Right cardiac atrium (tissue), 5 donors: Measurements from ENCODE around the gene TLR8. TPM values are rescaled to one million over a fixed set of nuclear protein-coding genes. Genes with fewer than 3 reads are reported as not detected.

Experiments used
- ATAC-seq, 2 donors: fragments of 200-7000 bp; cut with Tn5 transposase; one replicate each; pipeline versions ENCODE4 v1.8.0 to v1.9.1; 2020; ENCODE audit warnings: moderate library complexity in 2 of 2, mild to moderate bottlenecking in 1 of 2
- DNase-seq, 3 donors: peaks; one replicate each; pipeline ENCODE4 v3.0.0-alpha.2; 2020
- H3K27ac ChIP-seq: one replicate; pipeline ENCODE4 v1.5.1; 2013; ENCODE audit warnings: mild to moderate bottlenecking, low read length, control low read depth, moderate library complexity
- H3K27me3 ChIP-seq: one replicate; pipeline ENCODE4 v1.6.1; 2013; ENCODE audit not compliant: control insufficient read depth, insufficient read depth
- H3K4me1 ChIP-seq: one replicate; pipeline ENCODE4 v1.6.1; 2013; ENCODE audit warnings: low read length; ENCODE audit not compliant: control insufficient read depth, insufficient read depth
- H3K4me3 ChIP-seq: one replicate; pipeline ENCODE4 v1.5.1; 2013; ENCODE audit warnings: low read length, control low read depth
- H3K9me3 ChIP-seq: one replicate; pipeline ENCODE4 v1.6.1; 2013; ENCODE audit warnings: low read length; ENCODE audit not compliant: control insufficient read depth
- WGBS: extraction: QIAGEN DNeasy Blood & Tissue Kit; methylation state at CpG from one replicate; pipeline ENCODE4 v1.1.7; 2013; 5-methylcytosine and 5-hydroxymethylcytosine counted together
- intact Hi-C, 4 donors: fragments of 100-400 bp; cut with DNase I; formaldehyde crosslinking; loops; one replicate each; pipeline versions ENCODE4 v1.11.0 to v1.14.0; 2022 to 2023
- polyA plus RNA-seq: library from polyadenylated mRNA; stranded (reverse); fragments of 200-250 nt; gene quantifications from one replicate; pipeline ENCODE4 v1.2.3, GENCODE V29; 2013
- total RNA-seq, 4 donors: library from RNA; stranded (reverse); fragmentation: NEBNext Ultra II Directional; extraction: Animal tissue kit (Norgen Biotek cat#: 25700); gene quantifications; one replicate each; pipeline ENCODE4 v1.2.1, GENCODE V29; 2021
- donor health status: healthy with polysubstance abuse.
- donor health status: DM: no; HTN: yes; CAD: no.
- donor health status: DM: no; HTN: no; CAD: no.
- donor health status: DM: no; HTN: yes; CAD: no; lungs with severe emphysema.
- donor health status: DM: yes; HTN: yes; CAD: no.

TLR8 gene
- total and polyA plus RNA-seq, 5 donors = 0.14 to 2.8 (median 1.9) TPM

DNA sequence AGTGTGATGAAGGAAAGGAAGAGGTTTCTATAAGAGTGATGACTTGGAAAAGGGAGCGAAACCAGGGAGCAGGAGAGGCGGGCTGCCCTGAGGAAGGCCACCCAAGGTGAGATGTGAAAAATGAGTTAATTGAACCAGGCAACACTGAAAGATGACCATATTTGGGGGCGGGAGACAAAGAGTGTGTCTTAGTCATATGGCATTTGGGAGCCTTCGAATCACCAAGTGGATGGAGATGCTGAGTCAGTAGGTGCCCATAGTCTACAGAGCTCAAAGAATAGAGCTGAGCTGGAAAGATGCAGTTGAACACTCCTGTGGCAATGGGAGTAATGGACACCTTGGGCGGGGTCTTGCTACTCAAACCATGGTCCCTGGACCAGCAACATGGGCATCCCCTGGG, 8.3 kb upstream of the TLR8 start:
- Histone ChIP-seq H3K27me3 (no peaks in the 10 kb centered on the region), H3K4me3 (no peak overlapping the region), H3K9me3 (no peaks in the 10 kb centered on the region), H3K4me1 (no peaks in the 10 kb centered on the region), H3K27ac (no peak overlapping the region)
- ATAC-seq (no peak), DNase-seq (no peak)
- 93% methylated on average over 5 of the region's 5 CpGs for WGBS
- intact Hi-C loops = no loop called here

DNA sequence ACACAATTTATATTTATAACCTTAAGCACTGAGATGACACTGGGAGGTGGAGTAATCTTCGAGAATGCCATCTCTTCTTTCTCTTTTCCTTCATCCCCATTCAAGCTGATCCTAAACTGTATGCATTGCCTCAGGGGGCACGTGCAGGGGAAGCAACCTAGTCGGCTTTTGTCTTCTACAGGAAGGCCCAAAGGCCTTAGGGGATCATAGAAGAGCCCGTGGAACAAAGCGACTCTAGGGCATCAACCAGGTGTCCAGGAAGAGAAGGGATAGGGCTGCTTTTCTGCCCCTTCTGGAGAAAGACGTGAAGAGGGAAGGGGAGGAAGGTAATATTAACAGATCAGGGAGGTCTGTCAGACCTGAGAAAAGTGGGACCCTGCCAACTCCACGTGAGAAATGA, 6.9 kb upstream of the TLR8 start:
- WGBS = 50% methylated on average over 7 of the region's 7 CpGs
- no peak overlapping the region for H3K27ac ChIP-seq
- intact Hi-C loops = no loop called here
- no peak for ATAC-seq
- no peaks in the 10 kb centered on the region for H3K4me1 ChIP-seq
- no peaks in the 10 kb centered on the region for H3K9me3 ChIP-seq
- DNase-seq = no peak
- no peaks in the 10 kb centered on the region for H3K27me3 ChIP-seq
- H3K4me3 ChIP-seq = no peak overlapping the region

DNA sequence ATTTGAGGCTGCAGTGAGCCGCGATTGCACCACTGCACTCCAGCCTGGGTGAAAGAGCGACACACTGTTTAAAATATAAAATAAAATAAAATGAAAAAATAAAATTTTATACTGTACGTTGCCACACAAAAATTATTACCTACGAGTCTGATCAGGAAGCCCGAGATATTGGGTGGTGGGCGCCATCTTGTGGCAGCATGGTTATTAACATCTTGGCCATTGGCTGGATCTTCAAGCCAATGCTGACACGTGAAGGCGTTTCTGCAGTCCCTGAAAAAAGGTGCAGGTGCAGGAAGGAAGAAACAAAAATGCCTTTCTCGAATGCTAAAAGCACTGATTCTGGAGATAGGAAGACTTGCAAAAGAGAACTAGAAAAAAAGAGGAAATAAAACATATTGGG, 4.9 kb upstream of the TLR8 start:
- H3K4me1 ChIP-seq = no peaks in the 10 kb centered on the region
- no peak for ATAC-seq
- H3K9me3 ChIP-seq = no peaks in the 10 kb centered on the region
- peak; percentile 43 to 73 (median 68) for DNase-seq
- no peak overlapping the region for H3K4me3 ChIP-seq
- no peaks in the 10 kb centered on the region for H3K27me3 ChIP-seq
- WGBS = 16% methylated on average over 10 of the region's 10 CpGs
- no peak overlapping the region for H3K27ac ChIP-seq
- intact Hi-C loops = no loop called here

DNA sequence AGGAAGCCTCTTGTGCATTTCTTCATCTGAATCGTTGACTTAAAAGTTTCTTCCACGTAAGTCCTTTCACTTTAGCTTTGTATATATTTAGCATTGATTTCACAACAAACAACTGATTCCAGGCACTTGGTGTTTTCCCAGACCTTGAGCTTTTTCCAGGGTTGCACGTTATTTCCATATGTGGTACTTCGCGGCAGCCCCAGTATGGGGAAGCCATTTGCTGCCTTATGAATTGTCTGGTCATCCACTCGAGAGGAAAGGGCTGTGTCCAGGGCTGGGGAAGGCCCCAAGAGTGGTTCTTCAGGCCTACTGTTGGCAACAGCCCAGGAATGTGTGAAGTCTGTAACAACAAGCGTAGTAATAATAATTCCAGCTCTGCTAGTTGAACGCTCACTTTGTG, 2.8 kb upstream of the TLR8 start:
- Histone ChIP-seq H3K27ac (no peak overlapping the region), H3K4me3 (no peak overlapping the region), H3K27me3 (no peaks in the 10 kb centered on the region), H3K9me3 (no peaks in the 10 kb centered on the region), H3K4me1 (no peaks in the 10 kb centered on the region)
- ATAC-seq (no peak), DNase-seq (no peak)
- 73% methylated on average over 8 of the region's 8 CpGs for whole genome bisulfite sequencing
- intact Hi-C loops = no loop called here

DNA sequence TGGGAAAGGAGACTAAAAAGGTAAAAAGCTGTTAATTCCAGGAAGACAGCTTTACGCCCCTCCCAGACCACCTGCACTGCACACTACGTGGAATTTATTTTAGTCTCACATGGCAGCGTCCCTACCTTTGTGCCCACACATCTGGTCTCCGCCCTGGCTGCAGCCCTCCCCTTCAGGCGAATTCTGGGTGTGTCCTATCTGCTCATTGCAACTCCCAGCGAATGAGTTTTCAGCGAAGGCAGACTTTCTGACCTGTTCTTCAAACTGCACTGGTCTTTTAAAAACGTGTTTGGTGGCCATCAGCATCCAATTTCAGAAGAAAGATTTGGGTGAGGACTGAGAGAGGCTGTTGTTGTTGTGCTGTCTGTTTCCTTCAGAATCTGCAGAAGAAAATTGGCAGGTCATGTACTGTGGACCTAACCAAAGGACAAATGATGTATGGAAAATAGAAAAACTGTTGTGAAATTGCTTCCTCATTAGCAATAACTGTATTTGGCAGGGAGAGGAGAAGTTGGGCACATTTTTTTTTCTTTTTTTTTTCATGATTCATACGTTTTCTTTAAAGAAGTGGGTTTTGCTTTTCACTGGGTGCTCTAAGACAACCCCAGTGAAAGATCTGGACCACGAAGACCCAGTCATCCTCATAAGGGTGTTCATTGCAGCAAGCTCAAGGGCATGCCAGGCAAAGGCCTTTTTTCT, 4.2 kb downstream of the TLR8 start:
- H3K27me3 ChIP-seq = no peaks in the 10 kb centered on the region
- H3K4me3 ChIP-seq = no peak overlapping the region
- intact Hi-C loops = no loop called here
- whole genome bisulfite sequencing = 67% methylated on average over 10 of the region's 10 CpGs
- ATAC-seq (no peak), DNase-seq (no peak)
- no peak overlapping the region for H3K27ac ChIP-seq
- no peaks in the 10 kb centered on the region for H3K9me3 ChIP-seq
- H3K4me1 ChIP-seq = no peaks in the 10 kb centered on the region

DNA sequence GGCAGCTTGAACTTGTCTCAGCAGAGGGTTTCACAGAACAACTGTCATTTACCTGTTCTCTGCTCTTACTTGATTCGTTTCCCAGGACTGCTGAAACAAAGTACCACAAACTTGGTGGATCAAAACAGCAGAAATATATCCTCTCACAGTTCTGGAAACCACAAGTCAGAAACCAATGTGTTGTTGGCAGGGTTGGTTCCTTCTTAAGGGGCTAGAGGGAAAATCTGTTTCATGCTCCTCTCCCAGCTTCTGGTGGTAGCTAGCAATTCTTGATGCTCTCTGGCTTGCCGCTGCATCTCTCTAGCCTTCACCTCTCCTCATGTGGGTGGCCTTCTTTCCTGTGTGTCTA, 4.7 kb downstream of the TLR8 start:
- Histone ChIP-seq H3K4me1 (no peaks in the 10 kb centered on the region), H3K4me3 (no peak overlapping the region), H3K27ac (no peak overlapping the region), H3K9me3 (no peaks in the 10 kb centered on the region), H3K27me3 (no peaks in the 10 kb centered on the region)
- DNase-seq (no peak), ATAC-seq (no peak)
- intact Hi-C loops = no loop called here
- WGBS = 83% methylated on average over 2 of the region's 2 CpGs

DNA sequence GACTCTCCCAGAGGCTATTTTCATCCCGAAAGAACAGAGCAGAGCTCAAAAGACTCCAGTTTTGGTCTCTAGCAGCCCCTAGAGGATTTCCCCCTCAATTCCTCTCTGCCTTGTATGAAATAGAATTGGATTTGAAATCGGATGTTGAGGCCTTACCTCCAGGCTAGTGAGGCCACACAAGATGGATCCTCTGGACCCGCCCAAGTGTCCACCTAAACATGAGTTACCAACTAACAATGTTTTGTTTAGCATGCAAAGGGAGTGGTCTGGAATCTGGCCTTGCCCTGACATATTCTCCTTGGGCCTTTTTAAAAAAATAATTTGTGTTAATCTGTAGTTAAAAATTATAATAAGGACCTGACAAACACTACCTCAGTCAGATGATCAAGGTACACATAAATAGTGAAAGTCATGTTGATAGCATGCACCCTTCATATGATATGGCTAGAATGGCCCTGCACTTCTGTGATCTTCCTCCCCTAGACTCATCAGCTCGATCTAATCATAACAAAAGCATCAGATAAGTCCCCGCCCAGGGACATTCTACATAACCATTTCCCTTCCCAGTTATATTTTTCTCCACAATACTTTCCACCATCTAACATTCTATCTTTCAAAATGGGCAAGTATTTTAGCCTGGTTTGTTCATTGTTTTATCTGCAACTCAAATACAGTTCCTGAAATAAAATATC, 6.5 kb downstream of the TLR8 start:
- DNase-seq (no peak), ATAC-seq (no peak)
- Histone ChIP-seq H3K27me3 (no peaks in the 10 kb centered on the region), H3K4me1 (no peaks in the 10 kb centered on the region), H3K9me3 (no peaks in the 10 kb centered on the region), H3K4me3 (no peak overlapping the region), H3K27ac (no peak overlapping the region)
- intact Hi-C loops = no loop called here
- WGBS = 78% methylated on average over 5 of the region's 5 CpGs

DNA sequence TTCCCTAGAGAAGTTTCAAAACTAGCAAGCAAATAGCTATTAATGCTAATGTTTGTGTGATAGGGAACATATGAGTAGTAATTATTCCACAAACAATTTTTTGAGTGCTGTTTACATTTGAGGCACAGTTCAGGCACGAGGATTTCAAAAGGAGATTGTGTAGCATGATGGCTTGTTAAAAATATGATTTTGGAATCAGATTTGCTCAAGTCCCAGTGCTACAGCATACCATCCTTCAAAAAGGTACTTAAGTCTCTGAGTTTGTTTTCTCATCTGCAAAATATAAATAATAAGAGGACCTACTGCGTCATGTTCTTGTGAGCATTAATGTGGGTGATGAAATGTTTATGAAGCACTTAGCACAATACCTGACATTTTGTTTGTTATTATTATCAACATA, 11.3 kb downstream of the TLR8 start:
- intact Hi-C loops = no loop called here
- DNase-seq (no peak), ATAC-seq (no peak)
- H3K27ac ChIP-seq = no peak overlapping the region
- no peaks in the 10 kb centered on the region for H3K27me3 ChIP-seq
- H3K4me1 ChIP-seq = no peaks in the 10 kb centered on the region
- H3K9me3 ChIP-seq = no peaks in the 10 kb centered on the region
- no peak overlapping the region for H3K4me3 ChIP-seq
- WGBS = 85% methylated on average over 2 of the region's 2 CpGs

DNA sequence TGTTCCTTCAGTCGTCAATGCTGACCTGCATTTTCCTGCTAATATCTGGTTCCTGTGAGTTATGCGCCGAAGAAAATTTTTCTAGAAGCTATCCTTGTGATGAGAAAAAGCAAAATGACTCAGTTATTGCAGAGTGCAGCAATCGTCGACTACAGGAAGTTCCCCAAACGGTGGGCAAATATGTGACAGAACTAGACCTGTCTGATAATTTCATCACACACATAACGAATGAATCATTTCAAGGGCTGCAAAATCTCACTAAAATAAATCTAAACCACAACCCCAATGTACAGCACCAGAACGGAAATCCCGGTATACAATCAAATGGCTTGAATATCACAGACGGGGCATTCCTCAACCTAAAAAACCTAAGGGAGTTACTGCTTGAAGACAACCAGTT, 12.6 kb downstream of the TLR8 start:
- Histone ChIP-seq H3K27me3 (no peaks in the 10 kb centered on the region), H3K9me3 (no peaks in the 10 kb centered on the region), H3K4me3 (no peak overlapping the region), H3K27ac (no peak overlapping the region), H3K4me1 (no peaks in the 10 kb centered on the region)
- 78% methylated on average over 10 of the region's 10 CpGs for WGBS
- no peak for ATAC-seq
- no peak for DNase-seq
- intact Hi-C loops = no loop called here

DNA sequence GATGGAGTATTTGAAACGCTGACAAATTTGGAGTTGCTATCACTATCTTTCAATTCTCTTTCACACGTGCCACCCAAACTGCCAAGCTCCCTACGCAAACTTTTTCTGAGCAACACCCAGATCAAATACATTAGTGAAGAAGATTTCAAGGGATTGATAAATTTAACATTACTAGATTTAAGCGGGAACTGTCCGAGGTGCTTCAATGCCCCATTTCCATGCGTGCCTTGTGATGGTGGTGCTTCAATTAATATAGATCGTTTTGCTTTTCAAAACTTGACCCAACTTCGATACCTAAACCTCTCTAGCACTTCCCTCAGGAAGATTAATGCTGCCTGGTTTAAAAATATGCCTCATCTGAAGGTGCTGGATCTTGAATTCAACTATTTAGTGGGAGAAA, 13.2 kb downstream of the TLR8 start:
- Histone ChIP-seq H3K27ac (no peak overlapping the region), H3K27me3 (no peaks in the 10 kb centered on the region), H3K4me1 (no peaks in the 10 kb centered on the region), H3K9me3 (no peaks in the 10 kb centered on the region), H3K4me3 (no peak overlapping the region)
- no peak for DNase-seq
- 77% methylated on average over 8 of the region's 8 CpGs for WGBS
- no peak for ATAC-seq
- intact Hi-C loops = no loop called here

DNA sequence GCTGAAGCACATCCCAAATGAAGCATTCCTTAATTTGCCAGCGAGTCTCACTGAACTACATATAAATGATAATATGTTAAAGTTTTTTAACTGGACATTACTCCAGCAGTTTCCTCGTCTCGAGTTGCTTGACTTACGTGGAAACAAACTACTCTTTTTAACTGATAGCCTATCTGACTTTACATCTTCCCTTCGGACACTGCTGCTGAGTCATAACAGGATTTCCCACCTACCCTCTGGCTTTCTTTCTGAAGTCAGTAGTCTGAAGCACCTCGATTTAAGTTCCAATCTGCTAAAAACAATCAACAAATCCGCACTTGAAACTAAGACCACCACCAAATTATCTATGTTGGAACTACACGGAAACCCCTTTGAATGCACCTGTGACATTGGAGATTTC, 14.6 kb downstream of the TLR8 start:
- no peak overlapping the region for H3K27ac ChIP-seq
- H3K4me3 ChIP-seq = no peak overlapping the region
- H3K4me1 ChIP-seq = no peaks in the 10 kb centered on the region
- no peaks in the 10 kb centered on the region for H3K27me3 ChIP-seq
- no peak for ATAC-seq
- DNase-seq = no peak
- intact Hi-C loops = no loop called here
- 68% methylated on average over 8 of the region's 8 CpGs for WGBS
- H3K9me3 ChIP-seq = no peaks in the 10 kb centered on the region
